Superior temporal gyrus (tissue), 1 donor: Measurements from ENCODE around the gene OR6S1.
A peak's percentile ranks its signal among the peaks of the same experiment; 100 is the strongest.
"Not testable (repeated sequence)": the region's sequence is repeated elsewhere in the genome, so short reads cannot be mapped to it uniquely, and the experiment has no call there.

Source experiments
- DNase-seq: peaks from one replicate; pipeline ENCODE4 v3.0.0-alpha.2; 2016; ENCODE audit errors: extremely low spot score

Gene OR6S1

GRCh38 chr14:20668969-20669368 lies 27.5 kb upstream of the OR6S1 start:
- no peak for DNase-seq

GRCh38 chr14:20667957-20668356 lies 26.5 kb upstream of the OR6S1 start:
- DNase-seq = no peak

GRCh38 chr14:20666400-20666961 lies 25.0 kb upstream of the OR6S1 start:
- DNase-seq = not testable (repeated sequence)

GRCh38 chr14:20662968-20663732 lies 21.7 kb upstream of the OR6S1 start:
- DNase-seq = peak; percentile 67

GRCh38 chr14:20661197-20661596 lies 19.7 kb upstream of the OR6S1 start:
- no peak for DNase-seq

GRCh38 chr14:20659813-20660395 lies 18.4 kb upstream of the OR6S1 start:
- no peak for DNase-seq

- DNase-seq = no peak
Measured at GRCh38 chr14:20659336-20659735, 17.8 kb upstream of the OR6S1 start.

GRCh38 chr14:20658246-20658645 lies 16.8 kb upstream of the OR6S1 start:
- DNase-seq = no peak

GRCh38 chr14:20657216-20658211 lies 16.0 kb upstream of the OR6S1 start:
- DNase-seq = no peak

GRCh38 chr14:20656274-20656673 lies 14.8 kb upstream of the OR6S1 start:
- no peak for DNase-seq

- no peak for DNase-seq
Measured at GRCh38 chr14:20655851-20656250, 14.4 kb upstream of the OR6S1 start.

GRCh38 chr14:20652996-20653975 lies 11.8 kb upstream of the OR6S1 start:
- DNase-seq = no peak

GRCh38 chr14:20645481-20645880 lies 4.0 kb upstream of the OR6S1 start:
- DNase-seq = no peak

- DNase-seq = no peak
Measured at GRCh38 chr14:20644520-20644919, 3.0 kb upstream of the OR6S1 start.

- not testable (repeated sequence) for DNase-seq
Measured at GRCh38 chr14:20642755-20643154, 1.3 kb upstream of the OR6S1 start.

GRCh38 chr14:20642182-20642581 lies 691 bp upstream of the OR6S1 start:
- DNase-seq = no peak

GRCh38 chr14:20632831-20633691 lies 8.4 kb downstream of the OR6S1 start:
- DNase-seq = peak; percentile 70

GRCh38 chr14:20632448-20632830 lies 9.1 kb downstream of the OR6S1 start:
- no peak for DNase-seq

- DNase-seq = peak; percentile 39
Measured at GRCh38 chr14:20631880-20632389, 9.6 kb downstream of the OR6S1 start.
